ENCODE data around the gene USP30.

USP30 gene

DNA sequence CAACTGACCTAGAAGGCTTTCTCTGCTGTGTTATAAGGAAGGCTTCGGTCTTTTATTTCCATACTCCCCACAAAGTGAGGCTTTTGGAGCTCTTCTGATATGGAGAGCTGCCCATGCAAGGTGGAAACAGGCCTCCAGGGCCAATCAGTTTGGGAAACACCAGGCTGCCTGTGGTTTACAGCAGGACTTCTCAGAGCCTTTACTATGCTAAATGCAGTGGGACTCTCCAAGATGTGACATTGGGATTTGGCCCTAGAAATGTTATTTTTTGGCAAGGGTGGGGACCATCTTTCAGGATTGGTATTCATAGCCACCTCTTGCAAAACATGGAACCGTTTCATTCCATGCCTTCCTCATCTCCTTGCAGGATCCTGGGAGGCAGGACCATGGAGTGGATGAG is 67.7 kb downstream of the USP30 start:
- Histone ChIP-seq H3K27ac (ENCODE audit: low read length) (no peak overlapping the region), H3K36me3 (ENCODE audit: insufficient read depth, low read length) (no peaks in the 10 kb centered on the region), H3K4me3 (ENCODE audit: low read depth in 1 of 2, low read length in 2 of 2) (no peak overlapping the region), H2AFZ (ENCODE audit: low read depth, low read length) (no peak overlapping the region), H4K20me1 (ENCODE audit: insufficient read depth, low read length) (no peaks in the 10 kb centered on the region), H3K79me2 (ENCODE audit: insufficient read depth, low read length) (no peaks in the 10 kb centered on the region), H3K4me2 (ENCODE audit: insufficient read depth, low read length) (no peak overlapping the region), H3K9ac (ENCODE audit: low read depth, low read length) (no peak overlapping the region), H3K9me3 (ENCODE audit: insufficient read depth, low read length, severe bottlenecking) (no peaks in the 10 kb centered on the region), H3K4me1 (ENCODE audit: insufficient read depth, low read length) (peaks cover 21% of the 10 kb centered on the region), H3K27me3 (ENCODE audit: insufficient read depth, low read length, poor library complexity) (no peaks in the 10 kb centered on the region)
- DNase-seq (no peak), ATAC-seq (ENCODE audit: insufficient read depth, low read depth) (no peak)
- TF ChIP-seq EZH2 (IDR thresholded peaks at IDR 0.05; ENCODE audit: borderline replicate concordance, low read depth, low read length, severe bottlenecking) = no peak
- TF ChIP-seq, protein P1, sequence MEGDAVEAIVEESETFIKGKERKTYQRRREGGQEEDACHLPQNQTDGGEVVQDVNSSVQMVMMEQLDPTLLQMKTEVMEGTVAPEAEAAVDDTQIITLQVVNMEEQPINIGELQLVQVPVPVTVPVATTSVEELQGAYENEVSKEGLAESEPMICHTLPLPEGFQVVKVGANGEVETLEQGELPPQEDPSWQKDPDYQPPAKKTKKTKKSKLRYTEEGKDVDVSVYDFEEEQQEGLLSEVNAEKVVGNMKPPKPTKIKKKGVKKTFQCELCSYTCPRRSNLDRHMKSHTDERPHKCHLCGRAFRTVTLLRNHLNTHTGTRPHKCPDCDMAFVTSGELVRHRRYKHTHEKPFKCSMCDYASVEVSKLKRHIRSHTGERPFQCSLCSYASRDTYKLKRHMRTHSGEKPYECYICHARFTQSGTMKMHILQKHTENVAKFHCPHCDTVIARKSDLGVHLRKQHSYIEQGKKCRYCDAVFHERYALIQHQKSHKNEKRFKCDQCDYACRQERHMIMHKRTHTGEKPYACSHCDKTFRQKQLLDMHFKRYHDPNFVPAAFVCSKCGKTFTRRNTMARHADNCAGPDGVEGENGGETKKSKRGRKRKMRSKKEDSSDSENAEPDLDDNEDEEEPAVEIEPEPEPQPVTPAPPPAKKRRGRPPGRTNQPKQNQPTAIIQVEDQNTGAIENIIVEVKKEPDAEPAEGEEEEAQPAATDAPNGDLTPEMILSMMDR (IDR thresholded peaks at IDR 0.05; ENCODE audit: borderline replicate concordance, extremely low read depth, low read length, poor library complexity, severe bottlenecking) = no peak

DNA sequence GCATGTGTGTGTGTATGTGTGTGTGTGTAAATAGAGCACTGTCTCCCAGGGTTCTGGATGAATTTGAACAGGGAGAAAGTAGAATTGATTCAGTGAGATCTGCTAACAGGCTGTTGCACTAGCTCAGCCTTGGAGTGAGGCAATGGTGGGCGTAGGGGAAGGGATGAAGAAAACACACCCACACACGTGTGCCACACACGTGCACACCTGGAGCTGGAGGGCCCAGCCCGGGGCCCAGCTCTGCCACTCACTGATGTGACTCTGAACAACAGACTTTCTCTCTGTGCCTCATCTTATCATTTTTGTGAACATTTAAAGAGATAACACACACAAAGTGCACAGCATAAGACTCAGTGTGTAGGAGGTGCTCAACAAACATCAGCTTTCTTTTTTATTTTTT is 68.2 kb downstream of the USP30 start:
- ATAC-seq (ENCODE audit: insufficient read depth, low read depth) = no peak
- TF ChIP-seq, protein P1 (IDR thresholded peaks at IDR 0.05; ENCODE audit: borderline replicate concordance, extremely low read depth, low read length, poor library complexity, severe bottlenecking) = no peak
- no peak for TF ChIP-seq EZH2 (IDR thresholded peaks at IDR 0.05; ENCODE audit: borderline replicate concordance, low read depth, low read length, severe bottlenecking)
- no peak overlapping the region for H3K27ac ChIP-seq (ENCODE audit: low read length)

DNA sequence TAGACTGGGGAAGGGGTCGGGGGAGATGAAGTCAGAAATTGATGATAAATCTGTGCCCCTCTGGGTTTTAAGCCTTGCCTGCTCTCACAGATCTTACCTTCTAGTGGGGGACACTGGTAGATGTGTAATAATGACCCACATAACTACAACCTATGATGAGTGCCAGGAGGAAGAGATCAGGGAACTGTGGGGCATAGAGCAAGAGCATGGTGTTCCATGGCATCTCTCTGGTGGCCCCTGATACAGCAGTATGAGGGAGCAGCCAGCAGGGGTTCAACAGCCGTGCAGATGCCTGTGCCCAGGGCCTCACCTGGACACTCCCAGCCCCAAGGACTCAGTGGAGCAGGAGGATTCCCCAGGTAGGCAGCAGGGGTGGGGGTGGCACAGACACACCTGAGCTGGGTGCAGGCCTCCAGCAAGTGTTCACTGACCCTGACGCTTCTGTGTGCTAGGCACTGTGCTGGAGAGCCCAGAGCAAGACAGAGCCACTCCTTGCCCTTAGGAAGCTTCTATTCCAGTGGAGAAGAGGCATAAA is 69.0 kb downstream of the USP30 start:
- Histone ChIP-seq H3K4me3 (ENCODE audit: low read depth in 1 of 2, low read length in 2 of 2) (no peak overlapping the region), H3K36me3 (ENCODE audit: insufficient read depth, low read length) (no peaks in the 10 kb centered on the region), H3K4me1 (ENCODE audit: insufficient read depth, low read length) (peaks cover 10% of the 10 kb centered on the region), H3K27ac (ENCODE audit: low read length) (no peak overlapping the region), H3K79me2 (ENCODE audit: insufficient read depth, low read length) (no peaks in the 10 kb centered on the region), H4K20me1 (ENCODE audit: insufficient read depth, low read length) (no peaks in the 10 kb centered on the region), H3K9me3 (ENCODE audit: insufficient read depth, low read length, severe bottlenecking) (no peaks in the 10 kb centered on the region), H2AFZ (ENCODE audit: low read depth, low read length) (no peak overlapping the region), H3K27me3 (ENCODE audit: insufficient read depth, low read length, poor library complexity) (no peaks in the 10 kb centered on the region), H3K9ac (ENCODE audit: low read depth, low read length) (no peak overlapping the region), H3K4me2 (ENCODE audit: insufficient read depth, low read length) (no peak overlapping the region)
- DNase-seq = no peak
- TF ChIP-seq, protein P1 (IDR thresholded peaks at IDR 0.05; ENCODE audit: borderline replicate concordance, extremely low read depth, low read length, poor library complexity, severe bottlenecking) = no peak
- no peak for TF ChIP-seq EZH2 (IDR thresholded peaks at IDR 0.05; ENCODE audit: borderline replicate concordance, low read depth, low read length, severe bottlenecking)
- ATAC-seq (ENCODE audit: insufficient read depth, low read depth) = no peak

More for the DNA sequence above, 68.2 kb downstream of the USP30 start:
- Histone ChIP-seq H2AFZ (ENCODE audit: low read depth, low read length) (no peak overlapping the region), H3K79me2 (ENCODE audit: insufficient read depth, low read length) (no peaks in the 10 kb centered on the region), H3K9me3 (ENCODE audit: insufficient read depth, low read length, severe bottlenecking) (no peaks in the 10 kb centered on the region), H3K36me3 (ENCODE audit: insufficient read depth, low read length) (no peaks in the 10 kb centered on the region), H3K9ac (ENCODE audit: low read depth, low read length) (no peak overlapping the region), H3K4me3 (ENCODE audit: low read depth in 1 of 2, low read length in 2 of 2) (no peak overlapping the region), H3K4me2 (ENCODE audit: insufficient read depth, low read length) (no peak overlapping the region), H3K4me1 (ENCODE audit: insufficient read depth, low read length) (peaks cover 19% of the 10 kb centered on the region), H3K27me3 (ENCODE audit: insufficient read depth, low read length, poor library complexity) (no peaks in the 10 kb centered on the region), H4K20me1 (ENCODE audit: insufficient read depth, low read length) (no peaks in the 10 kb centered on the region)
- no peak for DNase-seq
